Activated CD8-positive, alpha-beta memory T cell treated with anti-CD3 and anti-CD28 coated beads, Interleukin-2, amount 10 ng/mL, durations not matched to agents 7 days and 5 days (primary cell): ENCODE data around the gene FLOT1. TPM values are rescaled to one million over a fixed set of nuclear protein-coding genes. Genes with fewer than 3 reads are reported as not detected.
"Not testable (repeated sequence)": the region's sequence is repeated elsewhere in the genome, so short reads cannot be mapped to it uniquely, and the experiment has no call there.

ENCODE experiments used
- ATAC-seq: fragments of 150-1000 bp; cut with Tn5 transposase; one replicate; pipeline ENCODE4 v1.10.0; 2021; ENCODE audit warnings: moderate library complexity
- CTCF ChIA-PET: fragments of 350-600 bp; sonication (Branson Sonifier 250); formaldehyde crosslinking; loops from one replicate; lab custom pipeline; 2021; ENCODE audit warnings: antibody characterized with exemption; lab: Charles Lee
- DNase-seq: peaks from one replicate; pipeline ENCODE4 v3.0.0-alpha.2; 2020
- H3K27ac Mint-ChIP-seq: one replicate; pipeline ENCODE4 v1.8.0; 2021; ENCODE audit warnings: mild to moderate bottlenecking, mixed read lengths
- H3K27me3 Mint-ChIP-seq: one replicate; pipeline ENCODE4 v1.8.0; 2021; ENCODE audit warnings: mixed read lengths
- H3K36me3 Mint-ChIP-seq: one replicate; pipeline ENCODE4 v1.8.0; 2021; ENCODE audit warnings: mild to moderate bottlenecking, mixed read lengths
- H3K4me1 Mint-ChIP-seq: one replicate; pipeline ENCODE4 v1.8.0; 2021; ENCODE audit warnings: mixed read lengths
- H3K4me3 Mint-ChIP-seq: one replicate; pipeline ENCODE4 v1.8.0; 2021; ENCODE audit warnings: mild to moderate bottlenecking, moderate library complexity, mixed read lengths
- H3K9me3 Mint-ChIP-seq: one replicate; pipeline ENCODE4 v1.8.0; 2022; ENCODE audit warnings: low read depth, mixed read lengths
- total RNA-seq, 2 experiments: library from RNA; stranded (reverse); gene quantifications; one replicate each; pipeline ENCODE4 v1.2.3, GENCODE V29; 2021

The FLOT1 gene
- total RNA-seq, 2 experiments from 2014 or later, result 165 to 184 TPM

- not testable (repeated sequence) for H3K27ac Mint-ChIP-seq, ATAC-seq, DNase-seq, H3K9me3 Mint-ChIP-seq, H3K36me3 Mint-ChIP-seq, H3K4me3 Mint-ChIP-seq, H3K27me3 Mint-ChIP-seq
- peaks cover 53% of the 10 kb centered on the region for H3K4me1 Mint-ChIP-seq
- CTCF ChIA-PET, result interaction anchor here (1.2 kb wide), 1 partner anchor 34 kb away, joined by 4 read pairs; no protein-coding TSS in a partner anchor
Observed at GRCh38 chr6:30764490-30765043, 22.1 kb upstream of the FLOT1 start.

GRCh38 chr6:30763618-30764489, 21.4 kb upstream of the FLOT1 start:
- Mint-ChIP-seq H3K27me3 (no peaks in the 10 kb centered on the region), H3K9me3 (no peaks in the 10 kb centered on the region), H3K36me3 (no peaks in the 10 kb centered on the region), H3K4me3 (no peak overlapping the region), H3K4me1 (peaks cover 49% of the 10 kb centered on the region), H3K27ac (peak overlapping the region; percentile 17)
- CTCF ChIA-PET, result interaction anchor here (1.2 kb wide), 1 partner anchor 33 kb away, joined by 4 read pairs; no protein-coding TSS in a partner anchor
- no peak for DNase-seq
- no peak for ATAC-seq

DNA sequence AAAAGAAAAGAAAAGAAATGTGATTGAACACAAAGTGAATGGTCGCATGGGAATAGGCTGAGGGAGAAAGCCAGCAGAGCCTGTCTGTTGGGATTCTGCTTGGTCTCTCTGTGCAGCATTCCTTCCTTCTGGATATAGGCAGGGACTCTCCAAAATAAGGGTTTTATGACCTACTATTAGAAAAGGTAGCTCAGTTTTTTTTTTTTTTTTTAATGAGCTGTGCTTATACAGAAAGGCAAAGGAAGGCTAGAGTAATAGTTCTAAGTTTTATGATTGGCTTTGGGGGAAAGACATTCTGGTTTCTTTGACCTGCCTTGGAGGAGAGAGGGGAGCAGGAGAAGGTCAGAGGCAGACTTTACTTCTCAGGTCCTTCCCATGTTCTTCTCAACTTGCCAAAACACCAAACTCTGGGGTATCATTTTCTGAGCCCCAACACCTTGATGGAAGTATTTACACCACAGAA, 20.7 kb upstream of the FLOT1 start:
- ATAC-seq (no peak), DNase-seq (no peak)
- CTCF ChIA-PET, result no interaction called here
- H3K27me3 Mint-ChIP-seq, result no peaks in the 10 kb centered on the region
- no peaks in the 10 kb centered on the region for H3K9me3 Mint-ChIP-seq
- H3K27ac Mint-ChIP-seq, result no peak overlapping the region
- no peaks in the 10 kb centered on the region for H3K36me3 Mint-ChIP-seq
- peaks cover 44% of the 10 kb centered on the region for H3K4me1 Mint-ChIP-seq
- no peak overlapping the region for H3K4me3 Mint-ChIP-seq

DNA sequence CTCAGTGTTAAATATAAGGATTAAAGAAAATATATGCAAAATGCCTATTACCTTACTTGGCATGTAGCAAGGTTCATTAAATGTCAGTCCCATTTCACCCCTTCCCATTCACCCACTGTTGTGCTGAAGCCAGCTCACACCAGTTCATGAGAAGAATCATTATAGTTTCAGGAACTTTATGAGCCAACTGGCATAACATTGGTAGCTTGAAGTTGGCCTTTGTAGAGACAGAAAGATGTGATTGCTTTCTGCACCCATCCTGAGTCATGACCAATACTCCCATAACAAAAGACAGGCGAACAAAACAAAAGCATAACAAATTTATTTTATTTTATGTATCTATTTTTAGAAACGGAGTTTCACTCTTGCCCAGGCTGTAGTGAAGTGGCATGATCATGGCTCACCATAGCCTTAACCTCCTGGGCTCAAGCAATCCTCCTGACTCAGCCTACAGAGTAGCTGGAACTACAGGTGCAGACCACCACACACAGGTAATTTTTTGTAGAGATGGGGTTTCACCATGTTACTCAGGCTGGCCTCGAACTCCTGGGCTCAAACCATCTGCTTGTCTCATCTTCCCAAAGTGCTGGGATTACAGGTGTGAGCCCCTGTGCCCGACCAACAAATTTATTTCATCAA, 19.4 kb upstream of the FLOT1 start:
- no peak for DNase-seq
- Mint-ChIP-seq H3K27ac (no peak overlapping the region), H3K4me1 (peaks cover 36% of the 10 kb centered on the region), H3K4me3 (no peak overlapping the region), H3K36me3 (no peaks in the 10 kb centered on the region), H3K27me3 (no peaks in the 10 kb centered on the region), H3K9me3 (no peaks in the 10 kb centered on the region)
- CTCF ChIA-PET, result interaction anchor here (1.1 kb wide), 1 partner anchor 60 kb away, joined by 4 read pairs; no protein-coding TSS in a partner anchor
- no peak for ATAC-seq

DNA sequence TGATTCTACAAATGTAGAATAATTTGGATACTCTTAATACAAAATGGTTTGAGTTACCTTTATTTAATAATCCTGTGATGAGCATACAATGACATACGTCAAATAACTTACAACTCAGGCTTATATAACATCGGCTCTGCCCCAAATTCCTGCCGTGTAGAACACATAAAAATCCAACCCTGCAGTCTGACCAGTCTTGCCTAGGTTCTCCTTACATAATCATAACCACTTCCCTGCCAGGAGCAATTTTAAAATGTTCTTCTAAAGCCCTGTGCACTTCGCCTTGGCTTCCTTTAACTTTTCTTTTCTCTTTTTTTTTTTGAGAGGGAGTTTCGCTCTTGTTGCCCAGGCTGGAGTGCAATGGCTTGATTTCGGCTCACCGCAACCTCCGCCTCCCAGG, 18.1 kb upstream of the FLOT1 start:
- no peak for ATAC-seq
- Mint-ChIP-seq H3K27me3 (no peaks in the 10 kb centered on the region), H3K36me3 (no peaks in the 10 kb centered on the region), H3K9me3 (no peaks in the 10 kb centered on the region), H3K27ac (no peak overlapping the region), H3K4me3 (no peak overlapping the region), H3K4me1 (peaks cover 29% of the 10 kb centered on the region)
- DNase-seq, result no peak
- CTCF ChIA-PET, result interaction anchor here (1.1 to 1.3 kb wide), 2 partner anchors 31 to 62 kb away, joined by 3 to 4 read pairs; no protein-coding TSS in a partner anchor

GRCh38 chr6:30759575-30760239, 17.2 kb upstream of the FLOT1 start:
- Mint-ChIP-seq H3K9me3 (no peaks in the 10 kb centered on the region), H3K4me3 (no peak overlapping the region), H3K27ac (no peak overlapping the region), H3K4me1 (peaks cover 27% of the 10 kb centered on the region), H3K36me3 (no peaks in the 10 kb centered on the region), H3K27me3 (no peaks in the 10 kb centered on the region)
- CTCF ChIA-PET, result interaction anchor here (0.8 to 1.2 kb wide), 3 partner anchors 9 to 19 kb away, joined by 3 to 4 read pairs (median 3); no protein-coding TSS in a partner anchor
- no peak for DNase-seq
- ATAC-seq, result no peak

- CTCF ChIA-PET, result interaction anchor here (0.7 to 1.6 kb wide), 3 partner anchors 11 to 54 kb away, joined by 3 to 5 read pairs (median 3); no protein-coding TSS in a partner anchor
- no peak for ATAC-seq
- no peak for DNase-seq
- no peaks in the 10 kb centered on the region for H3K36me3 Mint-ChIP-seq
- H3K27ac Mint-ChIP-seq, result no peak overlapping the region
- H3K27me3 Mint-ChIP-seq, result no peaks in the 10 kb centered on the region
- H3K4me3 Mint-ChIP-seq, result no peak overlapping the region
- H3K9me3 Mint-ChIP-seq, result no peaks in the 10 kb centered on the region
- H3K4me1 Mint-ChIP-seq, result peaks cover 13% of the 10 kb centered on the region
Observed at GRCh38 chr6:30757261-30757904, 14.9 kb upstream of the FLOT1 start.

- not testable (repeated sequence) for H3K27ac Mint-ChIP-seq, H3K4me3 Mint-ChIP-seq, DNase-seq, ATAC-seq, H3K36me3 Mint-ChIP-seq, H3K27me3 Mint-ChIP-seq, H3K9me3 Mint-ChIP-seq, H3K4me1 Mint-ChIP-seq
- CTCF ChIA-PET, result interaction anchor here (0.8 to 1.6 kb wide), 5 partner anchors 12 to 346 kb away, joined by 3 to 5 read pairs (median 3); partner anchors contain the start of gene IER3
Observed at GRCh38 chr6:30756405-30757003, 14.0 kb upstream of the FLOT1 start.

DNA sequence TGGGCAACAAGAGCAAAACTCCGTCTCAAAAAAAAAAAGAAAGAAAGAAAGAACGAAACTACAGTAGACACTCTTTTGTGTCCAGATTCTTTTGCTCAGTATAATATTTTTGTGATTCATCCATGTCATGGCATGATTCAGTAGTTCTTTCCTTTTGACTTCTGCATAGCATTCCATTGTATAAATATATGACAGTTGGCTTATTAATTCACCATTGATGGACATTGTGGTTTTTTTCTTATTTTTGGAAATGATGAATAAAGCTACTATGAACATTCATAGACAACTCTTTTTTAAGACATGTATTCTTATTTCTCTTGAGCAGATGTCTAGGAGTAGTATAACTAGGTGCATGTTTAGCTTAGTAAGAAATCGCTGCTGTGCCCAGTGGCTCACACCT, 12.1 kb upstream of the FLOT1 start:
- CTCF ChIA-PET, result interaction anchor here (1.1 to 1.3 kb wide), 2 partner anchors 13 to 73 kb away, joined by 3 to 5 read pairs; no protein-coding TSS in a partner anchor
- Mint-ChIP-seq H3K27ac (no peak overlapping the region), H3K4me1 (peaks cover 9% of the 10 kb centered on the region), H3K27me3 (no peaks in the 10 kb centered on the region), H3K9me3 (no peaks in the 10 kb centered on the region), H3K36me3 (no peaks in the 10 kb centered on the region), H3K4me3 (no peak overlapping the region)
- ATAC-seq (no peak), DNase-seq (no peak)

DNA sequence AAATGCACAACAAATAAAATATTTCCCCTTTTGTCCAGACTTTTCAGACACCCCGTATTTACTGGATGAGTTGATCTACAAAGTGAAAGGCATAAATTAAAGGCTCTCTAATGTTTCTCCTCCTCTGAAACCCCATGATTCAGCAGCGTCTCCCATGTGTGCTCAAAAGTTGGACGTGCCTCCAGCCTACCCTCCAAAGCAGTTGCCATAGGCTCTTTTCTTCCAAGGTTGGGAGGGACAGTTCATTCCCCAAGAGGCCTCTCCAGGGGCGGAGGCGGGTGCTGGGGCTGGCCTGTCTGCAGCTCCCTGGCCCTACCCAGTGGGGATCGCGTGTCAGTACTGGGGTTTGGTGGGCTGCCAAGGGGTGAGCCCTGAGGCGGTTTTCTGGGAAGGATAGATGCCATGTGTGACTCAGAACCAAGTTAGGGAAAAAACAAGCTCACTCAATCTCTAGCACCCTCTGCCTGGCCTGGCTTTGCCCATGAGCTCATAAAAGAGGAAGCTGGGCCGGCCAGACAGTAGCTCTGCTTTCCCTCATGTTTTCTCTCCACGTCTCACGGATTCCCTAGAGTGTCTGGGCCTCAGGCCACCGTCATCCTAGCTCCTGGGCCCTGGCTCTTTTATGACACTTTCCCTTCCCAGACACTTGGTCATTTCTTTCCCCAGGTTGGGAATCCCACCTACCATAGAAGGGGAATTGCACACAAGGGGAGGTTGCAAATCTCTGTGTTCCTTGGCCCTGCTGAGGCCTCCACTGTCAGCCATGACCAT, 9.9 kb upstream of the FLOT1 start:
- Mint-ChIP-seq H3K4me1 (peaks cover 2% of the 10 kb centered on the region), H3K27ac (no peak overlapping the region), H3K27me3 (no peaks in the 10 kb centered on the region), H3K36me3 (no peaks in the 10 kb centered on the region), H3K9me3 (no peaks in the 10 kb centered on the region), H3K4me3 (no peak overlapping the region)
- no peak for DNase-seq
- CTCF ChIA-PET, result interaction anchor here (0.5 to 1.4 kb wide), 3 partner anchors 8 to 151 kb away, joined by 3 to 6 read pairs (median 3); partner anchors contain the start of genes DHX16 and IER3
- no peak for ATAC-seq

GRCh38 chr6:30750379-30750668, 7.8 kb upstream of the FLOT1 start:
- no peak for DNase-seq
- H3K4me3 Mint-ChIP-seq, result no peak overlapping the region
- no peak for ATAC-seq
- H3K36me3 Mint-ChIP-seq, result no peaks in the 10 kb centered on the region
- H3K9me3 Mint-ChIP-seq, result no peaks in the 10 kb centered on the region
- CTCF ChIA-PET, result no interaction called here
- H3K4me1 Mint-ChIP-seq, result no peaks in the 10 kb centered on the region
- no peak overlapping the region for H3K27ac Mint-ChIP-seq
- H3K27me3 Mint-ChIP-seq, result no peaks in the 10 kb centered on the region
